ENCODE measurements around the gene MPO. TPM values are rescaled to one million over a fixed set of nuclear protein-coding genes. Genes with fewer than 3 reads are reported as not detected.

The MPO gene
- total and polyA plus RNA-seq, 2 of the 4 experiments (the other 2 are of a cell fraction) = not detected

DNA sequence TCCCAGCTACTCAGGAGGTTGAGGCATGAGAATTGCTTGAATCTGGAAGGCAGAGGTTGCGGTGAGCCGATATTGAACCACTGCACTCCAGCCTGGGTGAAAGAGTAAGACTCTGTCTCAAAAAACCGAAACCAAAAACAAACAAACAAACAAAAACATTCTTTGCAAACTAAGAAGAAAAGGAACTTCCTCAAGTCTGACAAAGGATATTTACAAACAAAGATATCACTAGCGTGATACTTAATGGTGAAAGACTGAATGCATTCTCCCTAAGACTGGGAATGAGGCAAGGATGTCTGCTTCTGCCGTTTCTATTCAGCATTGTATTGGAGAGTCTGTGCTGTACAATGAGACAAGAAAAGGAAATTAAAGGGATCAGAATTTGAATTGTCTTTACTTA is 10.5 kb upstream of the MPO start:
- no peaks in the 10 kb centered on the region for H3K9me3 ChIP-seq (ENCODE audit: control insufficient read depth, insufficient read depth, low read length)
- no peak overlapping the region for H3K18ac ChIP-seq (ENCODE audit: low read depth, low read length)
- no peak overlapping the region for H3K27ac ChIP-seq (ENCODE audit: insufficient read depth, low read length)
- H4K91ac ChIP-seq (ENCODE audit: insufficient read depth, low read depth, low read length) = no peak overlapping the region
- no peak for DNase-seq
- H3K9me1 ChIP-seq (ENCODE audit: insufficient read depth, low read length) = no peaks in the 10 kb centered on the region
- ATAC-seq (ENCODE audit: low read depth) = no peak
- no peak overlapping the region for H3K9ac ChIP-seq (ENCODE audit: low read depth, low read length)
- H4K5ac ChIP-seq (ENCODE audit: low read depth, low read length) = no peak overlapping the region
- no peak overlapping the region for H2AK5ac ChIP-seq (ENCODE audit: low read depth, low read length)
- H3K4me1 ChIP-seq (ENCODE audit: control insufficient read depth, insufficient read depth, low read length) = no peaks in the 10 kb centered on the region
- dilution Hi-C loops (cut with HindIII; ENCODE audit: low sequenced_read_pairs, unreplicated experiment) = no loop called here
- TF ChIP-seq MAFK (IDR thresholded peaks at IDR 0.05; ENCODE audit: low read depth, low read length) (no peak), RFX5 (IDR thresholded peaks at IDR 0.05; ENCODE audit: low read depth, low read length) (no peak), NFE2L2 (IDR thresholded peaks at IDR 0.05; ENCODE audit: low read depth, low read length) (no peak), MAZ (IDR thresholded peaks at IDR 0.05; ENCODE audit: borderline replicate concordance, low read depth, low read length) (no peak), MXI1 (IDR thresholded peaks at IDR 0.05; ENCODE audit: borderline replicate concordance, low read depth, low read length) (no peak), BHLHE40 (IDR thresholded peaks at IDR 0.05; ENCODE audit: low read depth, low read length) (no peak), CEBPB (IDR thresholded peaks at IDR 0.05; ENCODE audit: low read depth, low read length) (no peak)
- TF ChIP-seq, protein P1, sequence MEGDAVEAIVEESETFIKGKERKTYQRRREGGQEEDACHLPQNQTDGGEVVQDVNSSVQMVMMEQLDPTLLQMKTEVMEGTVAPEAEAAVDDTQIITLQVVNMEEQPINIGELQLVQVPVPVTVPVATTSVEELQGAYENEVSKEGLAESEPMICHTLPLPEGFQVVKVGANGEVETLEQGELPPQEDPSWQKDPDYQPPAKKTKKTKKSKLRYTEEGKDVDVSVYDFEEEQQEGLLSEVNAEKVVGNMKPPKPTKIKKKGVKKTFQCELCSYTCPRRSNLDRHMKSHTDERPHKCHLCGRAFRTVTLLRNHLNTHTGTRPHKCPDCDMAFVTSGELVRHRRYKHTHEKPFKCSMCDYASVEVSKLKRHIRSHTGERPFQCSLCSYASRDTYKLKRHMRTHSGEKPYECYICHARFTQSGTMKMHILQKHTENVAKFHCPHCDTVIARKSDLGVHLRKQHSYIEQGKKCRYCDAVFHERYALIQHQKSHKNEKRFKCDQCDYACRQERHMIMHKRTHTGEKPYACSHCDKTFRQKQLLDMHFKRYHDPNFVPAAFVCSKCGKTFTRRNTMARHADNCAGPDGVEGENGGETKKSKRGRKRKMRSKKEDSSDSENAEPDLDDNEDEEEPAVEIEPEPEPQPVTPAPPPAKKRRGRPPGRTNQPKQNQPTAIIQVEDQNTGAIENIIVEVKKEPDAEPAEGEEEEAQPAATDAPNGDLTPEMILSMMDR (conservative IDR thresholded peaks at IDR 0.05; ENCODE audit: low read depth, low read length) = no peak
- H3K4ac ChIP-seq (ENCODE audit: low read depth, low read length) = no peak overlapping the region
- no peak overlapping the region for H3K4me2 ChIP-seq (ENCODE audit: low read depth, low read length)
- H3K23ac ChIP-seq (ENCODE audit: low read depth, low read length) = no peak overlapping the region
- CTCF ChIA-PET = no interaction called here
- no peak overlapping the region for H2AFZ ChIP-seq (replicated peaks; ENCODE audit: low read length, poor library complexity)
- intact Hi-C loops (cut with micrococcal nuclease) = no loop called here
- no peak overlapping the region for H3K56ac ChIP-seq (ENCODE audit: extremely low read depth, insufficient read depth, low read length)
- H2AK9ac ChIP-seq (replicated peaks; ENCODE audit: low read depth, low read length, poor library complexity) = no peak overlapping the region
- H3K14ac ChIP-seq (replicated peaks; ENCODE audit: low read depth, low read length) = no peak overlapping the region
- no peaks in the 10 kb centered on the region for H3K79me1 ChIP-seq (ENCODE audit: low read depth in 1 of 2, low read length in 2 of 2)
- no peak overlapping the region for H2BK15ac ChIP-seq (ENCODE audit: low read depth, low read length)
- H2BK120ac ChIP-seq (ENCODE audit: low read depth, low read length) = no peak overlapping the region
- H2BK5ac ChIP-seq (ENCODE audit: low read depth, low read length, poor library complexity, severe bottlenecking) = no peak overlapping the region
- no peak overlapping the region for H4K8ac ChIP-seq (ENCODE audit: low read depth in 2 of 2, low read length in 2 of 2)
- no peaks in the 10 kb centered on the region for H3K36me3 ChIP-seq (ENCODE audit: control insufficient read depth, insufficient read depth, low read length)
- H2BK20ac ChIP-seq (ENCODE audit: low read depth, low read length) = no peak overlapping the region
- BruUV-seq (replicated peaks) = no TSS peak
- H3K4me3 ChIP-seq (ENCODE audit: insufficient read depth, low read depth, low read length) = no peak overlapping the region
- POLR2A ChIA-PET (ENCODE audit: unreplicated experiment) = no interaction called here
- WGBS, 2 experiments (ENCODE audit: extremely low coverage in 2 of 2, insufficient read length in 1 of 2) = no CpG with 5 or more reads among the region's 5 CpGs
- peaks cover 2% of the 10 kb centered on the region; the same call in 1 of the 2 replicates for H3K27me3 ChIP-seq (ENCODE audit: control insufficient read depth, insufficient read depth, low read length)
- in situ Hi-C loops (cut with MboI; ENCODE audit: low sequenced_read_pairs) = no loop called here
- no peaks in the 10 kb centered on the region for H4K20me1 ChIP-seq (ENCODE audit: insufficient read depth, low read length)
